NT2/D1 (cell line): ENCODE measurements around the gene FAM13A.
"Not testable (repeated sequence)": the region's sequence is repeated elsewhere in the genome, so short reads cannot be mapped to it uniquely, and the experiment has no call there.

Source experiments
- DNase-seq: peaks from one replicate; pipeline ENCODE4 v3.0.0-alpha.2; 2011; ENCODE audit warnings: low read depth, low spot score
- H3K27me3 ChIP-seq: 2 replicates; pipeline ENCODE4 v1.6.0; 2011; ENCODE audit warnings: mild to moderate bottlenecking; ENCODE audit not compliant: insufficient read length, insufficient read depth
- H3K36me3 ChIP-seq: 2 replicates; pipeline ENCODE4 v1.6.1; 2011; ENCODE audit warnings: mild to moderate bottlenecking, low read length, mixed read lengths; ENCODE audit not compliant: insufficient read depth, insufficient read length
- H3K4me1 ChIP-seq: 2 replicates; pipeline ENCODE4 v1.5.1; 2011; ENCODE audit not compliant: insufficient read depth, insufficient read length
- H3K4me3 ChIP-seq: 2 replicates; pipeline ENCODE4 v1.5.1; 2011; ENCODE audit warnings: low read depth; ENCODE audit not compliant: insufficient read length
- H3K9ac ChIP-seq: 2 replicates; pipeline ENCODE4 v1.6.0; 2011; ENCODE audit warnings: low read depth; ENCODE audit not compliant: insufficient read length
- H3K9me3 ChIP-seq: 2 replicates; pipeline ENCODE4 v1.5.1; 2011; ENCODE audit warnings: mild to moderate bottlenecking, low read length; ENCODE audit not compliant: insufficient read depth
- SUZ12 ChIP-seq: IDR thresholded peaks from 2 replicates; pipeline ENCODE4 v1.6.1; 2011; ENCODE audit not compliant: insufficient read length, insufficient read depth; ENCODE audit errors: extremely low read depth
- YY1 ChIP-seq: IDR thresholded peaks from 2 replicates; pipeline ENCODE4 v1.6.1; 2011; ENCODE audit not compliant: insufficient read length, insufficient read depth
- ZNF274 ChIP-seq: IDR thresholded peaks from 2 replicates; pipeline ENCODE4 v1.6.1; 2011; ENCODE audit warnings: mild to moderate bottlenecking, low read depth, low read length

Gene FAM13A

DNA sequence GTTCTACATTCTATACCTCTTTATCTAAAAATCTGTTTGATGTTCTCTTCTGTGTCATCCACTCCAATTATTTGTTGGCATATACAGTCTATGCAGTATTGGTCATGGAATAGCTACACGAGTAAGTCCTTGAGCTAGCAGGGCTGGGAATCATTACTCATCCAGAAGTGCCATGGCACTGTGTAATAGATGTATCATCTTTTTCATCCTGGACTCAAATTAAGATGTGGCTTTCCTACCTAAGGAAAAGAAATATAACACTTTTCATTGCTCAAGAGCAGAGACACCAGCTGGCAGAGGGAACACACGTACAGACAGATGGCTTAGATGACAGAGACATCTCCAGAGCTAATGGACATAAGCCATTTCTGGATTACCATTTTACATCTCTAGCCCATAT is 159.8 kb downstream of the FAM13A start:
- no peaks in the 10 kb centered on the region for H3K36me3 ChIP-seq
- no peak overlapping the region for H3K9ac ChIP-seq
- no peaks in the 10 kb centered on the region for H3K27me3 ChIP-seq
- no peaks in the 10 kb centered on the region for H3K4me1 ChIP-seq
- H3K9me3 ChIP-seq: no peaks in the 10 kb centered on the region
- TF ChIP-seq YY1 (no peak), ZNF274 (no peak), SUZ12 (no peak)
- no peak overlapping the region for H3K4me3 ChIP-seq
- DNase-seq: no peak

DNA sequence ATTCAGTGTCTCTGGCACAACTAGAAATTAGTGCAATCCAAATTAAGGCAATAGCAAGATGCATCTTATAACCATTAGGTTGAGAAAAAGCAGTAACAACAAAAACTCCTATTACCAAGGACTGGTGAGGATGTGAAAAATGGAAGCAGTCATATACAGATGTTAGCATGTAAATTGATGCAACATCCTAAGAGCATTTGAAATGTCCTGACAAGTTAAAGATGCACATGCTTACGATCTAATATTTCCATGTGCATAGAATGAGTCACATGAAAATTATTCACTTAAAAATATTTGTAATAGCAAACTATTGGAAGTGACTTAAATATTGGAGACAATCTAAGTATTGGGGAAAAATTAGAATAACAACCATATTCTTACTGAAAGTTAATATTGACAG is 163.0 kb downstream of the FAM13A start:
- no peak for DNase-seq
- Histone ChIP-seq H3K9ac (no peak overlapping the region), H3K4me3 (no peak overlapping the region), H3K9me3 (no peaks in the 10 kb centered on the region), H3K27me3 (no peaks in the 10 kb centered on the region), H3K36me3 (no peaks in the 10 kb centered on the region), H3K4me1 (no peaks in the 10 kb centered on the region)
- no peak for TF ChIP-seq SUZ12
- no peak for TF ChIP-seq YY1
- TF ChIP-seq ZNF274: no peak

GRCh38 chr4:88892646-88893045 is 164.3 kb downstream of the FAM13A start:
- no peak for DNase-seq
- Histone ChIP-seq H3K4me1 (no peaks in the 10 kb centered on the region), H3K36me3 (no peaks in the 10 kb centered on the region), H3K9ac (no peak overlapping the region), H3K9me3 (no peaks in the 10 kb centered on the region), H3K4me3 (no peak overlapping the region), H3K27me3 (no peaks in the 10 kb centered on the region)
- TF ChIP-seq YY1 (no peak), ZNF274 (no peak), SUZ12 (no peak)

DNA sequence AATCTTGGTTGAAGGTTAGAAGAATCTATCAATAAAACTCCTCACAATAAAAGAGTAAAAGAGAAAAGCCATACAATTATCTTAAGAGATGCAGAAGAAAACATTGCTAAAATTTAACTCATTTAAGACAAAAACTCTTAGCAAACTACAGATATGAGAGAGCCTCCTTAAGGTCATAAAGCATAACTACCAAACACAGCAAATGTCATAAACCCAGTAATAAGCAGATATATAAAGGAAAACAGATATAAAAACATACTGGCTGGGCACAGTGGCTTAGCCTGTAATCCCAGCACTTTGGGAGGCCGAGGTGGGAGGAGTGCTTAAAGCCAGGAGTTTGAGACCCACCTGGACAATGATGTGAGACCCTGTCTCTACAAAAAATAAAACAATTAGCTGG is 165.3 kb downstream of the FAM13A start:
- Histone ChIP-seq H3K4me3 (no peak overlapping the region), H3K27me3 (no peaks in the 10 kb centered on the region), H3K9ac (no peak overlapping the region), H3K9me3 (no peaks in the 10 kb centered on the region), H3K36me3 (no peaks in the 10 kb centered on the region), H3K4me1 (no peaks in the 10 kb centered on the region)
- TF ChIP-seq ZNF274 (no peak), YY1 (no peak), SUZ12 (no peak)
- DNase-seq: no peak

DNA sequence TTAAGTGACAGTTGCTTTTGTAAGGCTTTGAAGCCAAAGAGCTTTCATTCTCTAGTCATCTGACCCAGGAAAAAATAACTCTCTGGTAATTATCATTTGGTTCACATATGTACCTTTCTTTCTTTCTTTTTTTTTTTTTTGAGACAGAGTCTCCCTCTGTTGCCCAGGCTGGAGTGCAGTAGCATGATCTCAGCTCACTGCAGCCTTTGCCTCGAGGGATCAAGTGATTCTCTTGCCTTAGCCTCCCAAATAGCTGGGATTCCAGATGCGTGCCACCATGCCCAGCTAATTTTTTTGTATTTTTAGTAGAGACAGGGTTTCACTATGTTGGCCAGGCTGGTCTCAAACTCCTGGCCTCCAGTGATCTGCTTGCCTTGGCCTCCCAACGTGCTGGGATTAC is 169.6 kb downstream of the FAM13A start:
- H3K4me3 ChIP-seq, H3K36me3 ChIP-seq, H3K9ac ChIP-seq, H3K27me3 ChIP-seq, DNase-seq, H3K4me1 ChIP-seq, H3K9me3 ChIP-seq: not testable (repeated sequence)

- Histone ChIP-seq H3K4me1 (no peaks in the 10 kb centered on the region), H3K9ac (no peak overlapping the region), H3K36me3 (no peaks in the 10 kb centered on the region), H3K27me3 (no peaks in the 10 kb centered on the region), H3K9me3 (no peaks in the 10 kb centered on the region), H3K4me3 (no peak overlapping the region)
- no peak for DNase-seq
- TF ChIP-seq ZNF274 (no peak), SUZ12 (no peak), YY1 (no peak)
These were observed 175.8 kb downstream of the FAM13A start for GRCh38 chr4:88881227-88881569.

GRCh38 chr4:88880501-88881226 is 176.3 kb downstream of the FAM13A start:
- DNase-seq: no peak
- no peaks in the 10 kb centered on the region for H3K27me3 ChIP-seq

DNA sequence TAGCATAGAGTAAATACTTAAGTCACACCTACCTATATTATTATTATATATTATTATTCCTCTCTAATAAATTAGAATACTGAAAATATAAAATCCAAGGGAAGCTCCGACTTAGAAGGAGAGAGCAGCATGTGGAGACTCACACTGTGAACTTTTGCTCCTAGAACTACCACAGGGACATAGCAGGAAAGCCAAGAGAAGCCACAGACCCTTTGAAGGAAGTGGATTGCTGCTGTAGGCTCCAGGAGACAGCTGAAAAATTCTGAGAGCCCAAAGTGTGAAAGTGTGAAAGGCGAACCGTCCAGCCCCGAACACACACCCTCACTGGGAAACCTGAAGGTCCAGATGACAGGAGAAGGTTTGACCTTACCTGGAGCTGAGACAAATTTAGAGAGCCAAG is 177.0 kb downstream of the FAM13A start:
- no peak for TF ChIP-seq YY1
- TF ChIP-seq SUZ12: no peak
- no peak for TF ChIP-seq ZNF274
- no peak for DNase-seq
- Histone ChIP-seq H3K9ac (no peak overlapping the region), H3K36me3 (no peaks in the 10 kb centered on the region), H3K4me1 (no peaks in the 10 kb centered on the region), H3K4me3 (no peak overlapping the region), H3K27me3 (no peaks in the 10 kb centered on the region), H3K9me3 (no peaks in the 10 kb centered on the region)

More at GRCh38 chr4:88880501-88881226, 176.3 kb downstream of the FAM13A start:
- Histone ChIP-seq H3K36me3 (no peaks in the 10 kb centered on the region), H3K4me1 (no peaks in the 10 kb centered on the region), H3K4me3 (no peak overlapping the region), H3K9ac (no peak overlapping the region), H3K9me3 (no peaks in the 10 kb centered on the region)
- no peak for TF ChIP-seq ZNF274
- no peak for TF ChIP-seq SUZ12
- TF ChIP-seq YY1: no peak
